Astrocyte of the cerebellum (primary cell): ENCODE data around the gene MED1.

Source experiments
- DNase-seq: peaks from one replicate; pipeline ENCODE4 v3.0.0-alpha.2; 2011; ENCODE audit warnings: low read depth
- H3K4me3 ChIP-seq: 2 replicates; pipeline ENCODE4 v1.5.1; 2011; ENCODE audit warnings: mild to moderate bottlenecking, low read depth, low read length, moderate library complexity
- CTCF ChIP-seq: IDR thresholded peaks from 2 replicates; pipeline ENCODE4 v1.5.1; 2012; ENCODE audit warnings: low read length, low read depth, moderate library complexity, mild to moderate bottlenecking; ENCODE audit errors: missing control alignments
- in situ Hi-C: cut with HindIII; loops from 2 replicates; pipeline ENCODE4 v1.10.0; 2017; ENCODE audit warnings: low sequenced_read_pairs

Gene MED1

GRCh38 chr17:39416141-39416540 is 34.9 kb downstream of the MED1 start:
- no peak overlapping the region for H3K4me3 ChIP-seq
- no peak for DNase-seq
- in situ Hi-C loops: no loop called here
- no peak for TF ChIP-seq CTCF

GRCh38 chr17:39410279-39410678 is 40.8 kb downstream of the MED1 start:
- DNase-seq: no peak
- no peak overlapping the region for H3K4me3 ChIP-seq
- in situ Hi-C loops: no loop called here
- TF ChIP-seq CTCF: no peak

- TF ChIP-seq CTCF: no peak
- no peak overlapping the region for H3K4me3 ChIP-seq
- no peak for DNase-seq
- in situ Hi-C loops: loop anchor here (5.0 kb wide), 2 partner anchors 54 to 84 kb away; partner anchors contain the start of gene CDK12
Observed at GRCh38 chr17:39408360-39408759, 42.7 kb downstream of the MED1 start.

DNA sequence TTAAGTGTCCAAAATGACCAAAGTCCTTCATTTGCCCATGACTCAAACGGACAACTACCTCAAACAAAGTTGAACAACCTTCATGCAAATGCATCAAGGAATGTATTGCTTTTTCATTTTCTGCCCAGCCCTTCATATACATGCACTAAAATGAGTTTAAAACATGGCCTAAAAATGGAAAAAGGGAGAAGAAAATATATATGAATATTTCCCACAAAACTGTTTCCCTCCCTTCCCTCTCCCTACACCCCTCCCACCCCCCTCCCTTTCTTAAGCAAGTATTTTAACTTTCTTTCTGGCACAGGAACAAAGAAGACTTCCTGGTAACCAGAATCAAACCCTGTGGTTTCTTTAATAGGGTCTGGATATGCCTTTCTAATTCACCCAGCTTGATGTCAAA is 44.1 kb downstream of the MED1 start:
- no peak for TF ChIP-seq CTCF
- in situ Hi-C loops: loop anchor here (5.0 kb wide), 2 partner anchors 55 to 85 kb away; partner anchors contain the start of gene CDK12
- no peak overlapping the region for H3K4me3 ChIP-seq
- DNase-seq: no peak

DNA sequence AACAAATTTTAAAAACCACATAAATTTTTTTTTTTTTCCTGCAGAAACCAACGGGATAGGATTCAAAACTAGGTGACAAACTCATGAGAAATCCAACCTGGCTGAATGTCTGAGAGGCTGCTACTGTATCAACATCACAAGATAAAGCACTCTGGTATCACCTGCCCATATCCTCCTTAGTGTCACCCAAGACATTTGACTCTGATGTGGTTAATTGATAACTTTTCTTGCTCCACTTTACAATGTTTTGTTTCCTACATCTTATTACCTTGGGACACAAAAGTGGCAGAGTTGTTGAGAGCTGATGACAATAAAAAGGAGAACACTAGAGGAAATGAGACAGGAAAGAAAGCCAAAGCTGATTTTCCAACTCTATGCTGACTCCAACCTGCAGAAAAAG is 45.6 kb downstream of the MED1 start:
- no peak for DNase-seq
- no peak overlapping the region for H3K4me3 ChIP-seq
- in situ Hi-C loops: loop anchor here (5.0 kb wide), 2 partner anchors 57 to 87 kb away; partner anchors contain the start of gene CDK12
- no peak for TF ChIP-seq CTCF

GRCh38 chr17:39404542-39405378 is 46.3 kb downstream of the MED1 start:
- DNase-seq: peak; percentile 29
- in situ Hi-C loops: loop anchor here (5.0 kb wide), 2 partner anchors 58 to 88 kb away; partner anchors contain the start of gene CDK12
- no peak overlapping the region for H3K4me3 ChIP-seq
- no peak for TF ChIP-seq CTCF
